IMR-90 (cell line): Measurements from ENCODE around the gene METTL21C. TPM values are rescaled to one million over a fixed set of nuclear protein-coding genes. Genes with fewer than 3 reads are reported as not detected.

Source experiments
- ATAC-seq: fragments of 200-7000 bp; cut with Tn5 transposase; 2 replicates; pipeline ENCODE4 v1.9.1; 2020; ENCODE audit warnings: low read depth, mild to moderate bottlenecking, moderate library complexity
- BruUV-seq: library from RNA; stranded (reverse); fragments of 400-500 nt; replicated peaks from 2 replicates; lab custom pipeline; 2021; lab: Mats Ljungman, UMichigan
- CTCF ChIA-PET: fragments of 300-600 bp; formaldehyde crosslinking; extraction: SDS; loops from one replicate; lab custom pipeline; 2021; ENCODE audit warnings: antibody characterized with exemption; lab: Yijun Ruan, JAX
- POLR2A ChIA-PET: fragments of 300-600 bp; sonication (Branson Sonifier 250); formaldehyde crosslinking; loops from one replicate; lab custom pipeline; 2022; ENCODE audit warnings: antibody characterized with exemption; ENCODE audit not compliant: unreplicated experiment; lab: Charles Lee
- DNase-seq: peaks from one replicate; pipeline ENCODE4 v3.0.0; 2013
- H2AFZ ChIP-seq: replicated peaks from 2 replicates; pipeline ENCODE3; 2013; ENCODE audit warnings: low read length, mild to moderate bottlenecking; ENCODE audit not compliant: poor library complexity
- H2AK5ac ChIP-seq: 2 replicates; pipeline ENCODE4 v1.6.1; 2013; ENCODE audit warnings: low read depth, low read length, inconsistent platforms
- H2AK9ac ChIP-seq: replicated peaks from 2 replicates; pipeline ENCODE3; 2013; ENCODE audit warnings: mild to moderate bottlenecking, low read depth, low read length, moderate library complexity; ENCODE audit not compliant: poor library complexity
- H2BK120ac ChIP-seq: 2 replicates; pipeline ENCODE4 v1.6.1; 2013; ENCODE audit warnings: low read depth, low read length, inconsistent platforms
- H2BK15ac ChIP-seq: 3 replicates; pipeline ENCODE4 v1.6.1; 2013; ENCODE audit warnings: low read depth, low read length, inconsistent platforms
- H2BK20ac ChIP-seq: 2 replicates; pipeline ENCODE4 v1.6.1; 2013; ENCODE audit warnings: low read depth, mild to moderate bottlenecking, inconsistent platforms, low read length, moderate library complexity
- H2BK5ac ChIP-seq: 2 replicates; pipeline ENCODE4 v1.6.1; 2013; ENCODE audit warnings: mild to moderate bottlenecking, low read depth, low read length, inconsistent platforms; ENCODE audit not compliant: poor library complexity, severe bottlenecking
- H3K14ac ChIP-seq: replicated peaks from 2 replicates; pipeline ENCODE4 v1.6.1; 2013; ENCODE audit warnings: low read depth, low read length, inconsistent platforms
- H3K18ac ChIP-seq: 2 replicates; pipeline ENCODE4 v1.6.1; 2013; ENCODE audit warnings: low read depth, low read length, control low read depth
- H3K23ac ChIP-seq: 2 replicates; pipeline ENCODE4 v1.6.1; 2013; ENCODE audit warnings: low read depth, low read length, inconsistent platforms
- H3K27ac ChIP-seq: 2 replicates; pipeline ENCODE4 v1.5.1; 2013; ENCODE audit warnings: mild to moderate bottlenecking, control low read depth, low read length; ENCODE audit not compliant: insufficient read depth
- H3K27me3 ChIP-seq: 2 replicates; pipeline ENCODE4 v1.6.1; 2013; ENCODE audit warnings: low read length; ENCODE audit not compliant: control insufficient read depth, insufficient read depth
- H3K36me3 ChIP-seq: 2 replicates; pipeline ENCODE4 v1.6.1; 2013; ENCODE audit warnings: low read length, mixed read lengths; ENCODE audit not compliant: control insufficient read depth, insufficient read depth
- H3K4ac ChIP-seq: 2 replicates; pipeline ENCODE4 v1.6.1; 2013; ENCODE audit warnings: low read depth, low read length, inconsistent platforms
- H3K4me1 ChIP-seq: 2 replicates; pipeline ENCODE4 v1.6.1; 2013; ENCODE audit warnings: low read length, mixed read lengths; ENCODE audit not compliant: control insufficient read depth, insufficient read depth
- H3K4me2 ChIP-seq: 2 replicates; pipeline ENCODE4 v1.6.1; 2013; ENCODE audit warnings: low read depth, mild to moderate bottlenecking, control low read depth, low read length, moderate library complexity
- H3K4me3 ChIP-seq: 2 replicates; pipeline ENCODE4 v1.5.1; 2013; ENCODE audit warnings: low read depth, mild to moderate bottlenecking, control low read depth, low read length, moderate library complexity; ENCODE audit not compliant: insufficient read depth
- H3K56ac ChIP-seq: 2 replicates; pipeline ENCODE4 v1.6.1; 2013; ENCODE audit warnings: low read length, inconsistent platforms; ENCODE audit not compliant: insufficient read depth; ENCODE audit errors: extremely low read depth
- H3K79me1 ChIP-seq, 2 experiments: 2 replicates each; pipeline ENCODE4 v1.6.1; 2013; ENCODE audit warnings: low read length in 2 of 2, inconsistent platforms in 1 of 2, low read depth in 1 of 2
- H3K9ac ChIP-seq: 2 replicates; pipeline ENCODE4 v1.6.1; 2013; ENCODE audit warnings: low read depth, low read length, control low read depth
- H3K9me1 ChIP-seq: 2 replicates; pipeline ENCODE4 v1.6.1; 2013; ENCODE audit warnings: low read length, inconsistent platforms; ENCODE audit not compliant: insufficient read depth
- H3K9me3 ChIP-seq: 2 replicates; pipeline ENCODE4 v1.6.1; 2013; ENCODE audit warnings: low read length; ENCODE audit not compliant: control insufficient read depth, insufficient read depth
- H4K20me1 ChIP-seq: 2 replicates; pipeline ENCODE4 v1.6.1; 2013; ENCODE audit warnings: low read length, inconsistent platforms; ENCODE audit not compliant: insufficient read depth
- H4K5ac ChIP-seq: 2 replicates; pipeline ENCODE4 v1.6.1; 2013; ENCODE audit warnings: mild to moderate bottlenecking, low read depth, low read length, control low read depth
- H4K8ac ChIP-seq, 2 experiments: 2 replicates each; pipeline ENCODE4 v1.6.1; 2013; ENCODE audit warnings: low read depth in 2 of 2, low read length in 2 of 2, control low read depth in 1 of 2, inconsistent platforms in 1 of 2
- H4K91ac ChIP-seq: 2 replicates; pipeline ENCODE4 v1.6.1; 2013; ENCODE audit warnings: low read depth, low read length, inconsistent platforms; ENCODE audit not compliant: insufficient read depth
- MXI1 ChIP-seq: IDR thresholded peaks from 2 replicates; pipeline ENCODE4 v1.6.1; 2012; ENCODE audit warnings: low read depth, mild to moderate bottlenecking, low read length, moderate library complexity, borderline replicate concordance
- RFX5 ChIP-seq: IDR thresholded peaks from 2 replicates; pipeline ENCODE4 v1.8.0; 2012; ENCODE audit warnings: low read depth, mild to moderate bottlenecking, low read length, moderate library complexity
- SMC3 ChIP-seq: fragments of 150-350 bp; IDR thresholded peaks from 2 replicates; pipeline ENCODE4 v1.6.1; 2016; ENCODE audit warnings: low read depth, mild to moderate bottlenecking, antibody characterized with exemption, low read length, moderate library complexity
- USF2 ChIP-seq: fragments of 150-350 bp; IDR thresholded peaks from 2 replicates; pipeline ENCODE4 v1.6.1; 2017; ENCODE audit warnings: mild to moderate bottlenecking, antibody characterized with exemption, low read length, low read depth
- WGBS, 2 experiments: methylation state at CpG; one replicate each; pipeline versions ENCODE4 v1.1.5 to v1.1.7; 2013; ENCODE audit warnings: missing lambda C conversion rate in 2 of 2; ENCODE audit not compliant: insufficient read length in 1 of 2; ENCODE audit errors: extremely low coverage in 2 of 2; 5-methylcytosine and 5-hydroxymethylcytosine counted together
- dilution Hi-C: fragments of 300-500 bp; cut with HindIII; formaldehyde crosslinking; loops from one replicate; pipeline ENCODE4 v1.14.3; 2018; ENCODE audit warnings: low sequenced_read_pairs; ENCODE audit not compliant: unreplicated experiment
- in situ Hi-C: fragments of 300-500 bp; cut with MboI; formaldehyde crosslinking; loops from 3 replicates; pipeline ENCODE4 v1.14.3; 2019; ENCODE audit warnings: low sequenced_read_pairs, inconsistent platforms, mixed read lengths
- intact Hi-C: fragments of 100-400 bp; cut with micrococcal nuclease; formaldehyde crosslinking; loops from 2 replicates; pipeline ENCODE4 v1.10.0; 2022
- polyA plus RNA-seq, 3 experiments: library from polyadenylated mRNA; depleted of rRNA; stranded (reverse); fragments of >200 nt; gene quantifications; 2 replicates each; pipeline ENCODE4 v1.2.3, GENCODE V29; 2012; ENCODE audit warnings: low replicate concordance in 1 of 3
- total RNA-seq: library from RNA; depleted of rRNA; stranded (reverse); fragments of >200 nt; gene quantifications from 2 replicates; pipeline ENCODE4 v1.2.3, GENCODE V29; 2012

METTL21C gene
- total and polyA plus RNA-seq, 2 of the 4 experiments (the other 2 are of a cell fraction) = not detected

- H3K4me2 ChIP-seq = no peak overlapping the region
- H3K79me1 ChIP-seq = no peaks in the 10 kb centered on the region
- H2AK9ac ChIP-seq = no peak overlapping the region
- no peak for TF ChIP-seq RFX5
- TF ChIP-seq SMC3 = no peak
- no peak for TF ChIP-seq USF2
- no peak for TF ChIP-seq MXI1
- H2AFZ ChIP-seq = no peak overlapping the region
- H3K4ac ChIP-seq = no peak overlapping the region
- no peak overlapping the region for H4K91ac ChIP-seq
- H3K9me1 ChIP-seq = no peaks in the 10 kb centered on the region
- dilution Hi-C loops = no loop called here
- H2BK5ac ChIP-seq = no peak overlapping the region
- no peak overlapping the region for H3K27ac ChIP-seq
- no peak overlapping the region for H3K18ac ChIP-seq
- no peak overlapping the region for H3K9ac ChIP-seq
- ATAC-seq (peak; percentile 42), DNase-seq (no peak)
- no peak overlapping the region for H3K23ac ChIP-seq
- no peaks in the 10 kb centered on the region for H3K36me3 ChIP-seq
- CTCF ChIA-PET = interaction anchor here (1.5 kb wide), 1 partner anchor 12 kb away, joined by 3 read pairs; no protein-coding TSS in a partner anchor
- H3K4me1 ChIP-seq = no peaks in the 10 kb centered on the region
- no peak overlapping the region for H2BK120ac ChIP-seq
- H2AK5ac ChIP-seq = no peak overlapping the region
- no peak overlapping the region for H4K8ac ChIP-seq
- H3K27me3 ChIP-seq = peaks cover 2% of the 10 kb centered on the region
- no peak overlapping the region for H2BK15ac ChIP-seq
- H4K5ac ChIP-seq = no peak overlapping the region
- no peak overlapping the region for H3K14ac ChIP-seq
- in situ Hi-C loops = no loop called here
- no peaks in the 10 kb centered on the region for H4K20me1 ChIP-seq
- no peak overlapping the region for H3K56ac ChIP-seq
- intact Hi-C loops = no loop called here
- POLR2A ChIA-PET = no interaction called here
- no peaks in the 10 kb centered on the region for H3K9me3 ChIP-seq
- WGBS, 2 experiments = no CpG with 5 or more reads among the region's 2 CpGs
- BruUV-seq = no TSS peak
- no peak overlapping the region for H3K4me3 ChIP-seq
- H2BK20ac ChIP-seq = no peak overlapping the region
Observed at GRCh38 chr13:102718746-102719145, 23.9 kb upstream of the METTL21C start.
